WI38 (cell line): Measurements from ENCODE around the gene ANKDD1A.

Source experiments
- H3K4me3 ChIP-seq: 2 replicates; pipeline ENCODE4 v1.5.1; 2011; ENCODE audit warnings: low read depth, mild to moderate bottlenecking, control low read depth, low read length
- TF ChIP-seq, protein P1 (sequence below): IDR thresholded peaks from 2 replicates; pipeline ENCODE4 v1.5.1; 2012; ENCODE audit warnings: low read depth, mild to moderate bottlenecking, control low read depth, low read length

ANKDD1A gene

DNA sequence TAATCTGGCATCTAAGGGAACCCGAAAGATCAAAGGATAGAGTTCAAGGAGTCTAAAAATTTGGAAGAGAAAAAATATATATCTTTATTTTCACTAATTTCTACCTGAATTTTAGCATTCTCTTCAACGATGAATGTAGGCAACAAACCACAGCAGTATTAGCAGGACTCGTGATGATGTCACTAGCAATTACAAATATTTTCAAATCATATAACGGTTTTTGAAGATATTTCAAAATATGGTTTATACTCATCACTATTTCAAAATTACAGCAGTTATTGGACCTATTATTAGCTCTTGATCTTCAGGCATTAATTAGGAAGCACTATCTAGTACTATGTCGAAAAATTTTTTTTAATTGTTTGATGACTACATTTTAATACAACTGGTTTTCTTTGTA is 27.0 kb upstream of the ANKDD1A start:
- TF ChIP-seq, protein P1, sequence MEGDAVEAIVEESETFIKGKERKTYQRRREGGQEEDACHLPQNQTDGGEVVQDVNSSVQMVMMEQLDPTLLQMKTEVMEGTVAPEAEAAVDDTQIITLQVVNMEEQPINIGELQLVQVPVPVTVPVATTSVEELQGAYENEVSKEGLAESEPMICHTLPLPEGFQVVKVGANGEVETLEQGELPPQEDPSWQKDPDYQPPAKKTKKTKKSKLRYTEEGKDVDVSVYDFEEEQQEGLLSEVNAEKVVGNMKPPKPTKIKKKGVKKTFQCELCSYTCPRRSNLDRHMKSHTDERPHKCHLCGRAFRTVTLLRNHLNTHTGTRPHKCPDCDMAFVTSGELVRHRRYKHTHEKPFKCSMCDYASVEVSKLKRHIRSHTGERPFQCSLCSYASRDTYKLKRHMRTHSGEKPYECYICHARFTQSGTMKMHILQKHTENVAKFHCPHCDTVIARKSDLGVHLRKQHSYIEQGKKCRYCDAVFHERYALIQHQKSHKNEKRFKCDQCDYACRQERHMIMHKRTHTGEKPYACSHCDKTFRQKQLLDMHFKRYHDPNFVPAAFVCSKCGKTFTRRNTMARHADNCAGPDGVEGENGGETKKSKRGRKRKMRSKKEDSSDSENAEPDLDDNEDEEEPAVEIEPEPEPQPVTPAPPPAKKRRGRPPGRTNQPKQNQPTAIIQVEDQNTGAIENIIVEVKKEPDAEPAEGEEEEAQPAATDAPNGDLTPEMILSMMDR: no peak
- no peak overlapping the region for H3K4me3 ChIP-seq

DNA sequence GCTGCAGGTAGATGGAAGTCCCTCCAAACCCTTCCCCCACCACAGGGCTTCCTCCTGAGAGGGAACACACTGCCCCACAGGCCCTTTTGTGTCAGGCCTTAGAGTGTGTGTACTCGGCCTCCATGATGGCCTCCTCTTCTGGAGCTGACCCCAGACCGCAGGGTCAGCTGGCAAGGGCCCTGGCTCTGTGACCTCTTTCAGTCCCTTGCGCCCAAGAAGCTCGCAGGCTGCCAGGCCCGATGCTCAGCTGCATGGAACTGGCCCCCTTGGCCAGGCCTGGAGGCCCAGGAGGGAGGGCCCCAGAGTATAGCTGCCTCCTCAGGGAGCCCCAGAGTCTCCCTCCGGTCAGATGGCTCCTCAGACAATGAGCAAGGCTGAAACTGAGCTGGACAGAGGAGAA is 23.4 kb upstream of the ANKDD1A start:
- TF ChIP-seq, protein P1: no peak
- H3K4me3 ChIP-seq: no peak overlapping the region

DNA sequence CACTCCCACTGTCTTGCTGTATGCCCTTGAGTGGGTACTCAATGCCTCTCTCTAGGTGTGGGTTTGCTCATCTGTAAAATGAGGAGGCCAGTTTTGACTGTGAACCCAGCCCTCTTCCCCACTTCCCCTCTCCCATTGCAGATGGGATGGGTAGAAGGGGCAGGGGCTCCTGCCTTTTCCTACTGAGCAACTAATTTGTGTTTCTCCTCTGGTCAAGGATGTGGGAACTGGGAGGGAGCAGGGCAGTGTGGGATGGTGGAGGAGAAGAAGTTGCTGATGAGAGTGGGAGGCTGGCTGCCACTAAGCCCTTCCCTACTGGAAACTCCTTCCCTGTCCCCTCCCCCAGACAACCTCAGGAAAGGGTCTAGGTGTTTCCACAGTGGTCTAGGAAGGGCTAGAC is 20.1 kb upstream of the ANKDD1A start:
- no peak overlapping the region for H3K4me3 ChIP-seq
- TF ChIP-seq, protein P1: no peak

DNA sequence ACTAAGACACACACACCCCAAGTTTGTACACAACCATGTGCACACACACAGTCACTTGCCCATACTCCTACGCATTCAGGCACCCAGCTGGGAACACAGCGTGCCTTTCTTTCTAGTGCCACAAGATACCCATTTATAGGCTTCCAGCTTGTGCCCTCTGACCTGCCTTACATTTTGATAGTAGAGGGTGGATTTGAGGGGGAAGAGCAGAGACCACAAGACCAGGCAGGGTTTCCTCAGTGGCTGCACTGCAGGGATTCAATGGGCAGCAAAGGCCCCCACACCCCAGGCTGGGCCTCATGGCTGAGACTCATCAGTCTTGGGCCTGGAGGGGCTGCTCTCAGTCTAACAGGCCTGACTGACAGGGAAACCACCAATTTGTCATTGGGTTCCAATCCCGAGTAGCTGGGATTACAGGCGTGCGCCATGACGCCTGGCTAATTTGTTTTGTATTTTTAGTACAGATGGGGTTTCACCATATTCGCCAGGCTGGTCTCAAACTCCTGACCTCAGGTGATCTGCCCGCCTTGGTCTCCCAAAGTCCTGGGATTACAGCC is 18.8 kb upstream of the ANKDD1A start:
- H3K4me3 ChIP-seq: no peak overlapping the region
- TF ChIP-seq, protein P1: no peak

DNA sequence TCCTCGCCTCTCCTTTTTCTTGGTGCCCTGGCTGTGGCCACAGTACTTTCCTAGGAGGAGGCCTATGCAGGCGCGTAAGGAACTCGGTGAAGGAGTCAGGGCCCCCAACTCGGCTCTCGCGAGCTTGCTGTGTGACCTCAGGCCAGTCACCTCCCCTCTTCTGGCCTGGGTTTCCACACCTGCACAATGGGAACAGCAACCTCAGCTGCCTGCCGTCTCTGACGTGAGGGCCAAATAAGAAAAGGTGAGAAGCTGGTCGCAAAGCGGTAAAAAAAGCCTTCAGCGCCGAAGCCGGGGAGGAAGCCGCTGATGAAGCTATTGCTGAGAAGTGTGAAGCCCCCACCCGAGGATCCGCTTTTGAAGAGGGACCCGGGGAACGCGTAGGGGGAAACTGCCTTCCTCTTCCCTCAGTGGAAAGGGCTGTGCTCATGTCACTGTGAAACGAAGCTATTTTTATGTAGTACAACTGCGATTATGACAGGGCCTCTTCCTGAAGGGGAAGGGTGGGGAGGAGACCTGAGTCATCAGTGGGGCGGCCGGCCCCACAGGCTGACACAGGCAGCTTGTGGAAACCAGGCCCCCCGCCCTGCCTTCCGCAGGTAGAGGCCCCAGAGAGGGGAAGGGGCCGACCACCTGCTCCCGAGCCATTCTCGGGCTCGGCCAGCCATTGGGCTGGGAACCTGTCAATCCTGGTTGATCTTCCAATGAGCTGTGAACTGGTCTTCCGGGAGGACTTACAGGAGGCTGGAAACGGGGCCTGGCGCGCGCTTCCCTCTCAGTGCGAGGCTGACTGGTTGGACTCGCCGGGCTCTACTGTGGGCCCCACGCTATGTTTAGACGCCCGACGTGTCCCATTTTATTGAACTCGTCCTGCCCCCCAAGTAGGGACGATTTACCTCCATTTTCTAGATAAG is 18.0 kb upstream of the ANKDD1A start:
- TF ChIP-seq, protein P1: no peak
- no peak overlapping the region for H3K4me3 ChIP-seq

DNA sequence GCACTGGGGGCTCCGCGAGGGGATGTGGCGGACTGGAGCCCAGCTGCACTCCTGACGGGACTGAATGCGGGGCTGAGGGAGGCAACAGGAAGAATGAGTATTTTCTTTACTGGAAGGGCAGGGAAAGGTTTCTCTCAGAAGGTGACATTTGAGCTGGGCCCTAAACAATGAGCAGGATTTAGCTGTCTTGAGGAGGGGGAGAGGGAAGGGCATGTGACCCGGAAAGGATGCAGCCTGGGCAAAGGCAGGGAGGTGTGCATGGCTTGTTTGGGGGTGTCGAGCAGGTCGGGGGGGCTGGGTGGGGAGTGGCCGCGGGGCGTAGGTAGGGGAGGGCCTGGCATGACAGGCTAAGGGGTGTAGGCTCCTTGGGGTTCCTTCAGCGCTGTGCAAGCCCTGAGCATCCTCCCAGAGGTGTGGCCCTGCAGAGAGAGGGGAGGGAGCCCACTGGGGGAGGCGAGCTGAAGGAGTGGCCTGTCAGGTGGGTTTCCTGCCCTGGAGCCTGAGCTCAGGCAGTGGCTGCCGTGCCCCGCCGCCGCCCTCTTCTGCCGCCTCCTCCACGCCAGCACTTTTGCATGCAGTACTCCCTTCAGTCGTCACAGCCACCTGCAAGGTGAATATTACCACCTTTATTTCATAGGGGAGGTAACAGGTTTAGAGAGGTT is 17.2 kb upstream of the ANKDD1A start:
- TF ChIP-seq, protein P1: no peak
- no peak overlapping the region for H3K4me3 ChIP-seq
